NCI-H2107 (cell line): Measurements from ENCODE around the gene MGMT.

ENCODE experiments used
- DNase-seq: peaks from one replicate; lab custom pipeline; 2025; lab: John Stamatoyannopoulos, UW

The MGMT gene

GRCh38 chr10:129594811-129595210 is 127.8 kb downstream of the MGMT start:
- no peak for DNase-seq

GRCh38 chr10:129598413-129598812 is 131.4 kb downstream of the MGMT start:
- DNase-seq, result no peak

- DNase-seq, result no peak
These were observed 132.1 kb downstream of the MGMT start for GRCh38 chr10:129599160-129599559.

- no peak for DNase-seq
These were observed 134.7 kb downstream of the MGMT start for GRCh38 chr10:129601737-129602136.

- no peak for DNase-seq
These were observed 136.0 kb downstream of the MGMT start for GRCh38 chr10:129602938-129603535.

GRCh38 chr10:129604333-129605032 is 137.4 kb downstream of the MGMT start:
- no peak for DNase-seq

- no peak for DNase-seq
These were observed 138.4 kb downstream of the MGMT start for GRCh38 chr10:129605266-129605985.

DNA sequence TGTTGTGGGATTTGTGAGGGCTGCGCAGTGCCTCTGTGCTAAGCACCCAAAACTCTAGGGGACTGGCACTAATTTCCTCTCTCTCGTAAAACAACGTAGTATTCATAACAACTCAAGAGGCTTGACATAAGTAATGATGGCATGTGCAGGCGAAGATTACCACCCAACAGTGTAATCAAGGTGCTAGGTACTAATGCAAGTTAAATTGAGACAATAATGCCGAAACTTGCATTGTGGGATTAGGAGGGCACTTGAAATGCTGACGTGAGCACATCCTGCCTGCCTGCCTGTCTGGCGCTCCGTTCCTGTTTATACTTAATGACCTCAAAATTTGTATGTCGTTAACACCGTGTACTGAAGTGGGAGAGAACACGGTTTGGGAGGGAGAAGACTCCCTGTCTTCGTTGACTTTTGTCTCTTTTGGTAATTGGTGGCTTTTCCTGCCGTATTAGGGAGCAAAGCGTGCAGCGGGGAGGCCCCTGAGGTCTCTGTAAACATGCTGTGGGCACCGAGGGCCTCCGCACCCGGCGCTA is 139.0 kb downstream of the MGMT start:
- no peak for DNase-seq

DNA sequence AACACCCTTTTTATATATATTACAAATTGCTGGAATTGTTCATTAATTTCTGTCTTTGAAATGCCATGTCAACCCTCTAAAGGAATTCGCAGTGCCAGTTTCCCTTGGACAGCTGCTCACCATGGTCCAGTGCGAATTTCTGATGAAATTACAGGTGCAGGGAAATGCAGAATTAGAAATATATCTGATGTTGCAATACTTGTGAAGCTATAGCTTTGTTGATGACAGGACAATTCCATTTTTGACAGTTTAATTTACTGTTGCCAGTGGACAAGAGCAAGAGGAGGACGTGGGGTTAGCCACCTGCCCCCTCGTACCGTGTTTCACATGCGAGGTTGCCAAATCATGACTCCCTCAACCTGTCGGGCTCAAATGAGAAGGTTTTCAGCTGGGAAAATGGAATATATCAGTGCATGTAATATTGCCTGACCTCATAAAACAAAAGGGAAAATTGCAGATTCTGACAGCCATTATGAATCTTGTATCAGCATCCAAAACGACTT is 140.6 kb downstream of the MGMT start:
- no peak for DNase-seq

GRCh38 chr10:129608653-129609052 is 141.6 kb downstream of the MGMT start:
- no peak for DNase-seq

- DNase-seq, result no peak
These were observed 142.5 kb downstream of the MGMT start for GRCh38 chr10:129609551-129609950.

- no peak for DNase-seq
These were observed 145.6 kb downstream of the MGMT start for GRCh38 chr10:129612481-129613109.

DNA sequence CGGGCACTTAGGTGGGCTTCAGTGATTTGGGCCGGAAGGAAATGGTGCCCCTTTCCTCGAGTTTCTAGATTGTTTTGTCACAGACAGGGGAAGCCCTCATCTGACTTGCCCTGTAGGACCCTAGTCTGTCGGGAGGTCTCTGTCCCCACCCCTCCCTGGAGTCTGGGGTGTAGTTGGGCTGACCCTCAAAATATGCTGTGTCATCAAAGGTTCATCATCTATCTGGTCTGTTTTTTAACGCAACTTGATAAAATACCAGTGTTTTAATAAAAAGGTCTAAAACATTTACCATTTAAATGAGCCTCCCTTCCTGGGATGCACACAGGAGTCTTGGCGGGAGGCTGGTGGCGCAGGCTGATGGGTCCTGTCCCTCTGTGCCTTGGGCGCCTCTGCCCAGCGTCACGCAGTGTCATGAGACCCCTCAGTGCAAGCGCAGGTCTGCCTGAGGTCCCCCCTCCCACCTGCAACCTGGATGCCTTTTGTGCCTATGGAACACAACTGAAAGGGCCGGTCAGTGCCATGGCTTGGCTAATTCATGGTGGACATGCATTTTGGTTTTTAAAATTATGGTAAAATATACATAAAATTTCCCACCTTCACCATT is 146.4 kb downstream of the MGMT start:
- DNase-seq, result no peak

DNA sequence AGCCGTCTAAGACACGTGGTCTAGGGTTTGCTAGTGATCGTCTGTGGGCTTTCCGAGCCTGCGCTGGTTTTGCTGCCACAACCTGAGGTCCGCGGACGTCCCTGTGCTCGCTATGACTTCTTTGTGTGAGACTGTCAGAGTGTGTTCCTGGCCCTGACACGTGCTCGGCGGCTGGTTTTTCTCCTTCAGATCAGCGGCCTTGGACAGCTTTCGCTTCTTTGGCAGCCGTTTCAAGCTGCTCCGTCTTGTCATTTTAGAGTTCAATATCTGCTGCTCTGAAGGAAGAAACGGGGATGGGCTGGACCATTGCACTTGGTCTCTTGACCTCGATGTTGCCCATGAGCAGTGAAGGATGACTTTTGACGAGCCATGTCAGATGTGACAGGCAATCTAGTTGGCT is 147.3 kb downstream of the MGMT start:
- DNase-seq, result no peak

GRCh38 chr10:129615381-129615780 is 148.3 kb downstream of the MGMT start:
- DNase-seq, result no peak

DNA sequence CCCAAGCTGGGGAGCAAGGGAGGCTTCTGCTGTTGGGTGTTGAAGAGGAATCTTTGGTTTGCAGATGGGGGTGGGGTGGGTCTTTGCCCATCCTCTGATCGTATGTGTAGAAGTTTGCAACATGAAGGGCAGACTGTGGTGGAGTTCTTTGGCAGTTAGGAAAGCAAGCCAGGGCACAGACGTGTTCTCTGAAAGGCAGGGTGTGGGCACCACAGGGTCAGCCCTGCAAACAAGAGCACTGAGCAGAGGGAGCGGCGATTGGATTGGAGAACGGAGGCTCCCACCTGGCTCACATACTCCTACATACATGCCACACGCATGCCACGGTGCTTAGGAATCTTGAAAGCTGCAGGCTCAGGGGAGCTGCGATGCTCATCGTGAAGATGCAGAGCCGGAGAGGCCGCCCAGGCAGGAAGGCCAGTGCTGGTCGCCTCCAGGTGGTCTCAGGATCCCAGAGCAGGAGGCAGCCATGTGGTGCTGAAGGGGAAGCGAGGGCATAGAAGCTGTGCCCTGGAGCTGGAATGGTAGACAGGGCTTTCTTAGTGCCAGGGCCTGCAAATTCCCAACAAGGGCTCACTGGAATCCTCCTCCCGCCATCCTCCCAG is 149.0 kb downstream of the MGMT start:
- DNase-seq, result no peak

GRCh38 chr10:129617768-129618167 is 150.7 kb downstream of the MGMT start:
- DNase-seq, result no peak

- DNase-seq, result no peak
These were observed 154.0 kb downstream of the MGMT start for GRCh38 chr10:129621062-129621461.

GRCh38 chr10:129621693-129622092 is 154.7 kb downstream of the MGMT start:
- DNase-seq, result no peak

DNA sequence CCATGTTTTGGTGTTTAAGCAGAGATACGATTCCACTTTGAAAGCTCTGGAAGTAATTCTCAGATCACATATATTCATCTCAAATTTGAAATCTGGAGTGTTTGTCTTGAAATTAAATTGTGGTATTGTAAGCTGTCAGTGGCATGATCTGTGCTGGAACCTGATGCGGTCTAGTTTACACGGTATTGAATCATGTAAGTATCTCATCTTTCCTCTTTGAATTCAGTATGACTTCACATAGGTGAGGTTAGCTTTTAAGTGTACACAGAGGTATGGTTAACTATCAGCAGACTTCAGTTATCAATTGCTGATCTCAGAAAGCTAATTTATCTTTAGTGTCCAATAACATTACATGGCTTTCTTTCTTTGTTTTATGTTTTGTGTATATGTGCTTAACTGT is 155.2 kb downstream of the MGMT start:
- no peak for DNase-seq

GRCh38 chr10:129622736-129623135 is 155.7 kb downstream of the MGMT start:
- DNase-seq, result no peak

DNA sequence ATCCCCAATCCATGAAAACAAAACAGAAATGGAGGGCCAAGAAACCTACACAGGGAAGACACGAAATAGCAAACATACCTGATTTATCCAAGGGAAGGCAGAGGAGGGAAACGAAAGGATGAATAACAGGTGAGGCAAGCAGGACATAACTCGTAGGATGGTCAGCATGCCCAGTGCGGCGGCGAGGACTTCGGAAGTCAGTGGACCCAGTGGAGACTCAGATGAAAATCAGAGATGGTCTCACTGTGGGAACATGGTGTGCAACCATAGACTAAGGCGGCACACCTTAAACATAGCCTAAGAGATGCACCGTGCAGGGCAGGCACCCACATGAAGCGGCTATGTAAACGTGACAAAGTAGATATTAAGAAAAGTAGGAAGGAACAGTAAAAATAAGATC is 157.5 kb downstream of the MGMT start:
- no peak for DNase-seq
